HFFc6 (cell line): ENCODE results near the gene MMS22L. TPM values are rescaled to one million over a fixed set of nuclear protein-coding genes. Genes with fewer than 3 reads are reported as not detected.

Experiments
- DNase-seq: peaks from one replicate; pipeline ENCODE4 v3.0.0-alpha.2; 2018
- H3K27ac Mint-ChIP-seq: 2 replicates; pipeline ENCODE4 v1.8.0; 2020; ENCODE audit warnings: mild to moderate bottlenecking, mixed read lengths
- H3K27me3 Mint-ChIP-seq: 2 replicates; pipeline ENCODE4 v1.8.0; 2021; ENCODE audit warnings: mild to moderate bottlenecking, moderate library complexity, mixed read lengths; ENCODE audit not compliant: insufficient read depth
- H3K36me3 Mint-ChIP-seq: 2 replicates; pipeline ENCODE4 v1.8.0; 2021; ENCODE audit warnings: low read depth, mixed read lengths
- H3K4me1 Mint-ChIP-seq: 2 replicates; pipeline ENCODE4 v1.8.0; 2020; ENCODE audit warnings: low read depth, mixed read lengths
- H3K4me3 Mint-ChIP-seq: 2 replicates; pipeline ENCODE4 v1.8.0; 2020; ENCODE audit warnings: mild to moderate bottlenecking, moderate library complexity, mixed read lengths
- H3K9me3 Mint-ChIP-seq: 2 replicates; pipeline ENCODE4 v1.8.0; 2020; ENCODE audit warnings: mild to moderate bottlenecking, mixed read lengths
- CTCF ChIP-seq: fragments of 200-600 bp; sonication (generic); IDR thresholded peaks from 2 replicates; pipeline ENCODE4 v1.5.0; 2021; ENCODE audit warnings: antibody characterized with exemption, mild to moderate bottlenecking
- total RNA-seq, 6 experiments: library from RNA; stranded (reverse); fragmentation: NEBNext Ultra II Directional; extraction: Animal tissue kit (Norgen Biotek cat#: 25700); gene quantifications; 2 replicates in 1 of 6; 3 replicates in 5 of 6; pipeline ENCODE4 v1.2.3, GENCODE V29; 2021

MMS22L gene
- total RNA-seq, 6 experiments from 2014 or later: 6.2 to 15.7 (median 13.6) TPM

- TF ChIP-seq CTCF: no peak
- no peaks in the 10 kb centered on the region; the same call in 1 of the 2 replicates for H3K9me3 Mint-ChIP-seq
- no peak overlapping the region for H3K27ac Mint-ChIP-seq
- H3K27me3 Mint-ChIP-seq: no peaks in the 10 kb centered on the region; the same call in 1 of the 2 replicates
- H3K4me3 Mint-ChIP-seq: no peak overlapping the region
- no peaks in the 10 kb centered on the region for H3K36me3 Mint-ChIP-seq
- no peak for DNase-seq
- H3K4me1 Mint-ChIP-seq: peaks cover 36% of the 10 kb centered on the region
These were observed 10.2 kb upstream of the MMS22L start for GRCh38 chr6:97293198-97293696.

GRCh38 chr6:97292671-97293070 is 9.7 kb upstream of the MMS22L start:
- no peaks in the 10 kb centered on the region; the same call in 1 of the 2 replicates for H3K9me3 Mint-ChIP-seq
- no peak overlapping the region for H3K4me3 Mint-ChIP-seq
- H3K36me3 Mint-ChIP-seq: no peaks in the 10 kb centered on the region
- no peak for TF ChIP-seq CTCF
- H3K27ac Mint-ChIP-seq: no peak overlapping the region; the same call in 1 of the 2 replicates
- no peaks in the 10 kb centered on the region for H3K27me3 Mint-ChIP-seq
- H3K4me1 Mint-ChIP-seq: peaks cover 36% of the 10 kb centered on the region
- DNase-seq: peak; percentile 58

- DNase-seq: no peak
- H3K4me3 Mint-ChIP-seq: no peak overlapping the region
- no peak for TF ChIP-seq CTCF
These were observed 8.9 kb upstream of the MMS22L start for GRCh38 chr6:97291896-97292295.

GRCh38 chr6:97289332-97289731 is 6.3 kb upstream of the MMS22L start:
- Mint-ChIP-seq H3K27ac (no peak overlapping the region), H3K4me3 (no peak overlapping the region), H3K27me3 (no peaks in the 10 kb centered on the region), H3K36me3 (no peaks in the 10 kb centered on the region), H3K4me1 (peaks cover 29% of the 10 kb centered on the region), H3K9me3 (no peaks in the 10 kb centered on the region; the same call in 1 of the 2 replicates)
- no peak for TF ChIP-seq CTCF
- DNase-seq: no peak

More at GRCh38 chr6:97291896-97292295, 8.9 kb upstream of the MMS22L start:
- Mint-ChIP-seq H3K27ac (no peak overlapping the region), H3K4me1 (peaks cover 36% of the 10 kb centered on the region), H3K36me3 (no peaks in the 10 kb centered on the region), H3K9me3 (no peaks in the 10 kb centered on the region; the same call in 1 of the 2 replicates), H3K27me3 (no peaks in the 10 kb centered on the region)

GRCh38 chr6:97288188-97288587 is 5.2 kb upstream of the MMS22L start:
- DNase-seq: no peak
- H3K27ac Mint-ChIP-seq: no peak overlapping the region
- no peak for TF ChIP-seq CTCF
- no peaks in the 10 kb centered on the region for H3K27me3 Mint-ChIP-seq
- H3K36me3 Mint-ChIP-seq: no peaks in the 10 kb centered on the region
- H3K4me1 Mint-ChIP-seq: peaks cover 29% of the 10 kb centered on the region
- no peaks in the 10 kb centered on the region; the same call in 1 of the 2 replicates for H3K9me3 Mint-ChIP-seq
- no peak overlapping the region for H3K4me3 Mint-ChIP-seq
